NCI-H524 treated with DMSO at 0.1 percent for 48 hours (cell line): ENCODE results near the gene MIGA2.

Experiments used
- DNase-seq: peaks from one replicate; lab custom pipeline; 2025; lab: John Stamatoyannopoulos, UW

MIGA2 gene

GRCh38 chr9:129036923-129037766 is 719 bp downstream of the MIGA2 start:
- DNase-seq = no peak

- DNase-seq = no peak
Measured at GRCh38 chr9:129037767-129038098, 1.3 kb downstream of the MIGA2 start.

- no peak for DNase-seq
Measured at GRCh38 chr9:129038109-129038852, 1.9 kb downstream of the MIGA2 start.

- DNase-seq = no peak
Measured at GRCh38 chr9:129040113-129040643, 3.8 kb downstream of the MIGA2 start.

GRCh38 chr9:129042016-129042415 is 5.6 kb downstream of the MIGA2 start:
- no peak for DNase-seq

GRCh38 chr9:129052592-129052991 is 16.2 kb downstream of the MIGA2 start:
- DNase-seq = no peak

GRCh38 chr9:129053020-129053419 is 16.6 kb downstream of the MIGA2 start:
- DNase-seq = no peak

- no peak for DNase-seq
Measured at GRCh38 chr9:129054163-129054851, 17.9 kb downstream of the MIGA2 start.

GRCh38 chr9:129058965-129059795 is 22.8 kb downstream of the MIGA2 start:
- no peak for DNase-seq

- no peak for DNase-seq
Measured at GRCh38 chr9:129059796-129060785, 23.7 kb downstream of the MIGA2 start.

GRCh38 chr9:129060991-129061390 is 24.6 kb downstream of the MIGA2 start:
- DNase-seq = no peak

GRCh38 chr9:129063061-129063460 is 26.6 kb downstream of the MIGA2 start:
- no peak for DNase-seq

- no peak for DNase-seq
Measured at GRCh38 chr9:129064499-129064908, 28.1 kb downstream of the MIGA2 start.

- DNase-seq = no peak
Measured at GRCh38 chr9:129068110-129068509, 31.7 kb downstream of the MIGA2 start.

GRCh38 chr9:129068990-129069861 is 32.8 kb downstream of the MIGA2 start:
- no peak for DNase-seq

GRCh38 chr9:129069862-129070641 is 33.6 kb downstream of the MIGA2 start:
- no peak for DNase-seq

GRCh38 chr9:129070696-129071525 is 34.5 kb downstream of the MIGA2 start:
- no peak for DNase-seq
